GM10847 (cell line): ENCODE data around the gene WWC1.

Experiments
- POLR2A ChIP-seq: IDR thresholded peaks from 2 replicates; pipeline ENCODE4 v1.6.1; 2011; ENCODE audit not compliant: insufficient read length; ENCODE audit errors: extremely low read depth

Gene WWC1

DNA sequence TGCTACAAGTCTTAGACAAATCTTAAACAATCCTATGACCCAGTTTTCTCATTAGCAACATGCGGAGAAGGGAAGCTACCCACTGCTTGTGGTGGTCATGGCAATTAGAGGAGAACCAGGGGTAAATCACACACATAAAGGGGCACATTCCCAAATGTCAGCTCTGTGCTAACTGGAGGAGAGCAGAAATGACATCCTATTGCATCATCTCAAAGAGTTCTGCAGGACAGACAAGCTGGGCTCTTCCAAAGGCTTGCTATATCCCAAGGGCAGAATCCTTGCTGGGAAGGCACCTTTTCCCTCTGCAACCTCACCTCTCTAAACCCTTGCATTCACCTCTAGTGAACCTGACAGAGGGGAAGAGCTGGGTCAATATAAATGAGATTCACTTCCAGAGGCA is 17.0 kb upstream of the WWC1 start:
- TF ChIP-seq POLR2A: no peak

- TF ChIP-seq POLR2A: no peak
Measured at GRCh38 chr5:168275940-168276339, 15.5 kb upstream of the WWC1 start.

DNA sequence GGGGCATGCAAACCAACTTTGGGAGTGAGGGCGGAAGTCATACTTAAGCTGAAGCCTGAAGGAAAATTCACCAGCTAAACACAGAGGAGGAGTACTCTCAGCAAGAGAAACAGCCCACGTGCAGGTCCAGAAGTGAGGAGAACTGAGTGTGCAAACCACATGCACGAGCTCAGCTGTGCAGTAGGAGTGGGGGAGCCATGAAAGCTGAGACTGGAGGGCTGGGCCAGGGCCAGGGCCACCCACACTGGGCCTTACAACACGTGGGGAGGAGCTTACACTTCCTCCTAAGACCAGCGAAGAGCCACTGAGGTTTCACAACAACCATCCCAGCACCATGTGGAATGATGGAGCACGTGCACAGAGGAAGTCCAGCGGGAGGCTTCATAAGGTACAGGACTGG is 9.3 kb upstream of the WWC1 start:
- TF ChIP-seq POLR2A: no peak

- TF ChIP-seq POLR2A: no peak
Measured at GRCh38 chr5:168284809-168285208, 6.6 kb upstream of the WWC1 start.

GRCh38 chr5:168285696-168286095 is 5.7 kb upstream of the WWC1 start:
- no peak for TF ChIP-seq POLR2A

- TF ChIP-seq POLR2A: no peak
Measured at GRCh38 chr5:168286386-168286785, 5.1 kb upstream of the WWC1 start.

- no peak for TF ChIP-seq POLR2A
Measured at GRCh38 chr5:168287362-168287761, 4.1 kb upstream of the WWC1 start.

DNA sequence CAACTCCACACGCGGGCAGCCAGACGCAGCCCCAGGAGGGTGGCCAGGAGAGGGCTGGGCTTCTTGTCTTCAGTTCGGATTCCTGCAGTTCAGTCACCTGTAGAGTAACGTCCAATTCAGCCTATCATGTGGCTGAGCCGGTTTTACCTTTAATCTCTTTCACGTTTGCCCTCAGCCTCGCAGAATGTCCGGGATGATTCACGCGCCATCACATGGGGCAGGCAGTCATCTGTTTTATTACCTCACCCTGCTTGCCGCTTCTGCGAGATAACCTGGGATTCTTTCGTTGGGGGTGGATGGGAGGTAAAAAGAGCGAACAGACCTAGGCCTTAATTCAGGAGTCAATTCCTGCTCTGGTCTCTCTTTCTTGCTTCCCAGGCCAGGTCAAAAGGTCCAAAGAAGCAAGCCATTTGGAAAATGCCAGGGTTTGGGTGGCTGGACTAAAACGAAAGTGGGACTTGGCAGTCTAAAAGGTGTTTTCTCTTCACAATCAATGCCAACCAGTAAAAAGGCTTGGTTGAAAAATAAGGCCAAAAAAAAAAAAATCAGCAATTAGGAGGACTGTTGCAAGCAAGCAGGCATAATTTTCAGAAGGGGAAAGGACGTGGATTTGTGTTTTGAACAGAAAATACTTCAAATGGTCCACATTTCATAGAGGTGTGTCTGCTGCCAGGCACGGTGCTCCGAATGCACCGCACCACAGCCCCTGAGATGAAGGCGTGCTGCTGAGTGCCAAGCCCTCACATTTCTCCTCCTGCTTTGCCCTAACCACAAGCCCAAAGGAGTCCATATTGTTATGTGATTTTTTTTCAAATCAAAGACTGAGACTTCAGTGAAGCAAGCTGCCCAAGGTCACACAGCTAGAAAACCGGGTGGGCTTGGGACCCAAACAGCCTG is 2.8 kb upstream of the WWC1 start:
- no peak for TF ChIP-seq POLR2A

DNA sequence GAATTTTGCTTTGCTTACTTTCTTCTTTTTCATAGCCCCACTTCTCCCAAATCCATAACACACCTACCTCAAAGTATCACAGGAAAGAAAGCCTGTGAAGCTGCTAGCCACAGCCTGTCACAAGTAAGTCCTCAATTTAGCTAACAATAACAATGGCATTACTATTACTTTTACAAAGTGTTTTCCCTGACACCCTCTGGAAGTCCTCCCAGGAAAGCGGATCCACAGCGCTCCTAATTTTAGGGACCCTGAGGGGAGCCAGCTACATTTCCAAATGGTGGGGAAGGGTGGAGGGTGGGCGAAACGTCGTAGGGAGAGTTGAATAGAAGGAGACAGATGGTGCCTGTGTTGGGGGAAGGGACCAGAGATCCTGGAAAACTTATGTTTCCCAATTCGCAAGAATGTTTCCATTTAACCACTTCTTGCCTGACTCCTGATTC is 523 bp upstream of the WWC1 start:
- TF ChIP-seq POLR2A: no peak

GRCh38 chr5:168291964-168292785 is 730 bp downstream of the WWC1 start:
- TF ChIP-seq POLR2A: no peak

DNA sequence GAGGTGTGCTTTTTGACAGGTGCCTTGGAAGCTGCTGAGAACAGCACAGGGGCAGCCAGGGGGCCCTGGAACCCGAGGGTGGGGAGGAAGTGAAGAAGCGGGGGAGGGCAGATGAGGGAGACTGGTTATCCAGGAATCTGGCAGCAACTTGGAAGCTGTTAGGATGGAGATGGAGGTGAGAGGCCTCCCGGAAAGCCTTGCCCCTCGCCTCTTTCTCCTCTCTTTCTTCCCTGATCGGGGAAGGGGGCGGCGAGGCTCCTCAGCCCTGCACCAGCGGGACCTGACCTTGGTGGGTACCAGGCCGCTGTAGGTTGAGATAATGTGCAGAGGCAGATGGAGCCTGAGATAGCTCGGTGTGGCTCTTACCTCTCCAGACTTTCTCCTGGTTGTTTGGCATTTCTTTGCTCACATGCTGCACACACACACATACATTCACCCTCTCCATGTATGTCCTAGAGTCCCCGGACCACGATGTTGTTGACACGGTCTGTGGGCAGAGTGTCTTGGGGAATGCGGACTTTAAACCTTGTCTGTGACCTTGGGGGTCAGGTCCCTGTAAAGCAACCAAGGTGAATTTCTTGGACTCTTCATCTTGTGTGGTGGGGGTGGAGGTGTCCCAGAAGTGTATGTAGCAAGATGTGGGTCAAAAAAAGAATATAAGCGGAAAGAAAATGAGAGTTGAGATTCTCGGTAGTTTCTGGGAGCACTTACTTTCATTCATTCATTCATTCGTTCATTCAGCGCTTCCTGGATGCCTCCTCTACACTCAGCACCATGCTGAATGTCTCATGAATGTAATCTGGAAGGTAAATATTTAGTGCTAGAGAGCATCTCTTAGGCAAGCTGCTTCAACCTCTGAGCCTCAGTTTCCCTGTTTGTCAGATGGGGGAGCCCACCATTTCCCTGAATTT is 1.6 kb downstream of the WWC1 start:
- no peak for TF ChIP-seq POLR2A

DNA sequence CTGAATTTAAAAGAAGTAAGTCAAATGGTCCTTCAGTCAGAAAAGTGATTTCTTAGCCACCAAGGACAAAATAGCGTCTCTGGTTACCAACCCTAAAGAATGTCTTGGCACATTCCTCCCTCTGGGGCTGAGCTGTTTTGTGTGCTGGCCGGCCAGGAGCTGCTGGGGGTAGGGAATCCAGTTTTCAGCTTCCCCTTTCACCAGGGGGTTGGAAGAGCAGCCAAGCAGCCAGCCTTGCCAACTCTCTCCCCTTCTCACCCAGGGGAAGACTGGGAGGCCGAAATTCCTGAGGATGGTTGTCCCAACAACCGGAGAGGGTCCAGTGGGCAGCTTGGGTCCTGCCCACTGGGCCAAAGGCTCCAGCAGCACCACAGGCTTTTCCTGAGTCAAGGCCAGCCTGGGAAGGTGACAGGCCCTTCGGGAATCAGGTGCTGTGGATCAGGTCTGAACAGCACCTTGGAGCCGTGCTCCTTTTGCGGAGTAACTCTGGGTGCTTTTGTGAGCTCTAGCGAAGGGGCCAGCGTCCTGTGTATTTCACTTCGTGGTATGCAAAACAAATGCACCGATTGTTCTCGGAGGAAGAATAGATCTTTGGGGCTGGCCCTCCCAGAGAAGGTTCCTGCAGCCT is 4.2 kb downstream of the WWC1 start:
- TF ChIP-seq POLR2A: no peak

DNA sequence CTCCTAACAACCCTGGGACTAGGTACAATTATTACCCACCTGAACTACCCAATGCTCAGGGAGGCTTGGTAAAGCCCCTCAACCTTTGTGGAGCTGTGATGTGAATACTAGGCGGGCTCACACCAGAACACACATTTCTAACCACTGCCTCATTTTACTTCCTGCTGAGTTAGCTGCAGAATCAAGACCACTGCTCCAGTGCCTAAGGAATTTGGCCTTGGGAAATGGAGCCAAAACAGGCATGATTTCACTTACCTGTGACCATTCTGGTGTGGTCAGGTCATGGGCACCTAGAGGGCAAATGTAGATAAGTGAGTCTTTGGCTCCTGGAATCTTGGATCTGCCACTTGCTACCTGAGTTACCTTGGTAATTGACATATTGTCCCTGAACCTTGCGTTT is 5.2 kb downstream of the WWC1 start:
- TF ChIP-seq POLR2A: no peak

DNA sequence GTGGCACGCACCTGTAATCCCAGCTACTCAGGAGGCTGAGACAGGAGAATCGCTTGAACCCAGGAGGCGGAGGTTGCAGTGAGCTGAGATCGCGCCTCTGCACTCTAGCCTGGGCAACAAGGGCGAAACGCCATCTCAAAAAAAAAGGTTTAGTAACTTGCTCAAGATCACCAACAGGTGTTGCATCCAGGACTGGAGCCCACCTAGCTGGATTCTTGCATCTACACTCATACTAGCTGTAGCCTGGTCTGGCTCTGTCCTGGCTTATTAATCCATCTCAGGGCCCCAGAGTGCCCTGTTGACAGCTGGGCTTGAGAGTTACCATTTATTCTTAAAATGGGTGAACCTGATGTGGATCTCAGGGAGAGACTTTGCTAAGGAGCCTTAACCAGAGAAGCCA is 7.5 kb downstream of the WWC1 start:
- TF ChIP-seq POLR2A: no peak

GRCh38 chr5:168299372-168299771 is 7.9 kb downstream of the WWC1 start:
- TF ChIP-seq POLR2A: no peak
